GM19239 (cell line): ENCODE measurements around the gene ABHD16B.
"Not testable (repeated sequence)": the region's sequence is repeated elsewhere in the genome, so short reads cannot be mapped to it uniquely, and the experiment has no call there.

Experiments
- DNase-seq: peaks from one replicate; pipeline ENCODE4 v3.0.0; 2011; ENCODE audit warnings: low spot score; ENCODE audit not compliant: insufficient read length
- FAIRE-seq: peaks from 2 replicates; lab custom pipeline; 2011; peaks lifted over from hg19 to GRCh38; lab: Jason Lieb, UNC

ABHD16B gene

GRCh38 chr20:63833776-63834490 is 27.4 kb upstream of the ABHD16B start:
- FAIRE-seq = no peak

GRCh38 chr20:63834491-63834880 is 26.8 kb upstream of the ABHD16B start:
- FAIRE-seq (no peak), DNase-seq (no peak)

More at GRCh38 chr20:63833776-63834490, 27.4 kb upstream of the ABHD16B start:
- no peak for DNase-seq

GRCh38 chr20:63835021-63835858 is 26.1 kb upstream of the ABHD16B start:
- DNase-seq = no peak
- no peak for FAIRE-seq

GRCh38 chr20:63836458-63837344 is 24.6 kb upstream of the ABHD16B start:
- FAIRE-seq = no peak
- no peak for DNase-seq

- FAIRE-seq = no peak
- DNase-seq = no peak
Observed at GRCh38 chr20:63837479-63837878, 23.8 kb upstream of the ABHD16B start.

GRCh38 chr20:63839620-63840019 is 21.7 kb upstream of the ABHD16B start:
- no peak for FAIRE-seq
- no peak for DNase-seq

- DNase-seq = no peak
- no peak for FAIRE-seq
Observed at GRCh38 chr20:63840405-63840828, 20.9 kb upstream of the ABHD16B start.

GRCh38 chr20:63842258-63842657 is 19.0 kb upstream of the ABHD16B start:
- FAIRE-seq (no peak), DNase-seq (no peak)

GRCh38 chr20:63843222-63843621 is 18.1 kb upstream of the ABHD16B start:
- FAIRE-seq = no peak
- no peak for DNase-seq

- no peak for DNase-seq
- no peak for FAIRE-seq
Observed at GRCh38 chr20:63843778-63844177, 17.5 kb upstream of the ABHD16B start.

GRCh38 chr20:63844511-63844991 is 16.7 kb upstream of the ABHD16B start:
- DNase-seq (no peak), FAIRE-seq (no peak)

GRCh38 chr20:63846128-63846771 is 15.0 kb upstream of the ABHD16B start:
- FAIRE-seq = no peak
- no peak for DNase-seq

GRCh38 chr20:63846888-63847236 is 14.4 kb upstream of the ABHD16B start:
- DNase-seq (no peak), FAIRE-seq (no peak)

GRCh38 chr20:63847237-63848002 is 13.9 kb upstream of the ABHD16B start:
- DNase-seq (no peak), FAIRE-seq (no peak)

- no peak for DNase-seq
- no peak for FAIRE-seq
Observed at GRCh38 chr20:63848003-63848911, 13.0 kb upstream of the ABHD16B start.

- DNase-seq (peak; percentile 98), FAIRE-seq (peak; percentile 90)
Observed at GRCh38 chr20:63850689-63851547, 10.4 kb upstream of the ABHD16B start.

GRCh38 chr20:63851548-63851943 is 9.8 kb upstream of the ABHD16B start:
- FAIRE-seq, DNase-seq: not testable (repeated sequence)
